ENCODE measurements around the gene CLTCL1.

CLTCL1 gene

GRCh38 chr22:19242699-19243098 lies 48.8 kb downstream of the CLTCL1 start:
- no peak for DNase-seq

- DNase-seq = no peak
Measured at GRCh38 chr22:19241593-19241906, 50.0 kb downstream of the CLTCL1 start.

GRCh38 chr22:19240813-19241592 lies 50.5 kb downstream of the CLTCL1 start:
- DNase-seq = no peak

- no peak for DNase-seq
Measured at GRCh38 chr22:19239464-19239863, 52.1 kb downstream of the CLTCL1 start.

- DNase-seq = no peak
Measured at GRCh38 chr22:19238900-19239299, 52.6 kb downstream of the CLTCL1 start.

- DNase-seq = no peak
Measured at GRCh38 chr22:19235874-19236273, 55.6 kb downstream of the CLTCL1 start.

GRCh38 chr22:19234126-19234896 lies 57.2 kb downstream of the CLTCL1 start:
- no peak for DNase-seq

- no peak for DNase-seq
Measured at GRCh38 chr22:19233189-19233661, 58.3 kb downstream of the CLTCL1 start.

- peak; percentile 17 for DNase-seq
Measured at GRCh38 chr22:19232623-19233022, 58.9 kb downstream of the CLTCL1 start.

- DNase-seq = no peak
Measured at GRCh38 chr22:19231986-19232385, 59.5 kb downstream of the CLTCL1 start.

- no peak for DNase-seq
Measured at GRCh38 chr22:19229600-19229999, 61.9 kb downstream of the CLTCL1 start.

- DNase-seq = no peak
Measured at GRCh38 chr22:19228179-19228578, 63.3 kb downstream of the CLTCL1 start.

- no peak for DNase-seq
Measured at GRCh38 chr22:19226428-19226827, 65.1 kb downstream of the CLTCL1 start.

- no peak for DNase-seq
Measured at GRCh38 chr22:19225560-19225959, 66.0 kb downstream of the CLTCL1 start.

GRCh38 chr22:19224985-19225384 lies 66.5 kb downstream of the CLTCL1 start:
- no peak for DNase-seq

- no peak for DNase-seq
Measured at GRCh38 chr22:19224557-19224956, 67.0 kb downstream of the CLTCL1 start.

- DNase-seq = no peak
Measured at GRCh38 chr22:19223617-19224016, 67.9 kb downstream of the CLTCL1 start.

- DNase-seq = no peak
Measured at GRCh38 chr22:19223110-19223509, 68.4 kb downstream of the CLTCL1 start.

GRCh38 chr22:19222242-19223005 lies 69.1 kb downstream of the CLTCL1 start:
- DNase-seq = no peak

GRCh38 chr22:19220867-19221266 lies 70.7 kb downstream of the CLTCL1 start:
- DNase-seq = no peak

GRCh38 chr22:19218541-19219233 lies 72.8 kb downstream of the CLTCL1 start:
- no peak for DNase-seq

- no peak for DNase-seq
Measured at GRCh38 chr22:19216579-19216978, 74.9 kb downstream of the CLTCL1 start.

GRCh38 chr22:19215360-19215759 lies 76.2 kb downstream of the CLTCL1 start:
- no peak for DNase-seq

Measured in NCI-H1417 treated with DMSO at 0.1 percent for 48 hours (cell line).